HAP-1 (cell line): ENCODE results near the gene CCDC85B.

Experiments used
- DNase-seq, 2 experiments: peaks; one replicate each; pipeline ENCODE4 v3.0.0-alpha.2; 2016 to 2020; ENCODE audit warnings: low spot score in 2 of 2
- H3K27me3 ChIP-seq: fragments of 250-450 bp; sonication (Bioruptor Pico); 2 replicates; pipeline ENCODE4 v1.5.1; 2020; ENCODE audit warnings: low read depth, mild to moderate bottlenecking, moderate library complexity
- H3K36me3 ChIP-seq: fragments of 250-450 bp; sonication (Bioruptor Pico); replicated peaks from 2 replicates; pipeline ENCODE4 v1.5.1; 2020; ENCODE audit warnings: mild to moderate bottlenecking
- H3K4me1 ChIP-seq: fragments of 250-450 bp; sonication (Bioruptor Pico); 2 replicates; pipeline ENCODE4 v1.5.1; 2020; ENCODE audit warnings: mild to moderate bottlenecking
- H3K4me3 ChIP-seq: fragments of 250-450 bp; sonication (Bioruptor Pico); 2 replicates; pipeline ENCODE4 v1.5.1; 2020; ENCODE audit warnings: mild to moderate bottlenecking, moderate library complexity
- H3K9me3 ChIP-seq: fragments of 250-450 bp; sonication (Bioruptor Pico); 2 replicates; pipeline ENCODE4 v1.5.1; 2020; ENCODE audit warnings: mild to moderate bottlenecking, moderate library complexity
- in situ Hi-C: fragments of 300-500 bp; cut with MboI; formaldehyde crosslinking; loops from 3 replicates; pipeline ENCODE4 v1.14.3; 2020; ENCODE audit warnings: low sequenced_read_pairs, inconsistent platforms, mixed read lengths

Gene CCDC85B

DNA sequence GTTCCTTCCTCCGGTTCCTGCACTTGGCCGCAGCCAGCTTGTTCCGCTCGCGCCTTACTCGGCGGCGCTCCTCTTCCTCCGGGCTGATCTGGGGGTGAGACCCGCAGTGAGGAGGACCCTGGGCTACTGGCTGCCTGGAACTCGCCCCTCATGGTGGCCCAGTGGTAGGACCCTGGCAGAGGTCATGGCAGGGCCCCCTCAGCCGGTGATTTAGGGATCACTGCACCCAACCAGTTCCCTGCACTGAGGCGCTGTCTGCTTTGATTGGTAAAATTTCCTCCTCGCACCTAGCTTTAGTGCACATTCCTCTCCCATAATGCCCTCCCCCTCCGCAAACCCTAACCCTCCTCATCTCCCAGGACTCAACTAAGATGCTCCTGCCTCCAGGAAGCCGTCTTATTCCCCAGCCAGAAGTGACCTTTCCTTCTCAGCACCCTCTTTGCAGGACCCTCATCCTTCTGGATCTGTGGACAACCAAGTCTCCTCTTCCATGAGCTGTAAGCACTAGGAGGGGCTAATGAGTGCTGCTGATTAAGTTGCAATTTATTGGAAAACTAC lies 3.6 kb downstream of the CCDC85B start:
- Histone ChIP-seq H3K9me3 (no peaks in the 10 kb centered on the region), H3K4me1 (peaks cover 22% of the 10 kb centered on the region), H3K27me3 (no peaks in the 10 kb centered on the region), H3K4me3 (no peak overlapping the region), H3K36me3 (peaks cover 39% of the 10 kb centered on the region)
- no peak for DNase-seq
- in situ Hi-C loops = no loop called here

DNA sequence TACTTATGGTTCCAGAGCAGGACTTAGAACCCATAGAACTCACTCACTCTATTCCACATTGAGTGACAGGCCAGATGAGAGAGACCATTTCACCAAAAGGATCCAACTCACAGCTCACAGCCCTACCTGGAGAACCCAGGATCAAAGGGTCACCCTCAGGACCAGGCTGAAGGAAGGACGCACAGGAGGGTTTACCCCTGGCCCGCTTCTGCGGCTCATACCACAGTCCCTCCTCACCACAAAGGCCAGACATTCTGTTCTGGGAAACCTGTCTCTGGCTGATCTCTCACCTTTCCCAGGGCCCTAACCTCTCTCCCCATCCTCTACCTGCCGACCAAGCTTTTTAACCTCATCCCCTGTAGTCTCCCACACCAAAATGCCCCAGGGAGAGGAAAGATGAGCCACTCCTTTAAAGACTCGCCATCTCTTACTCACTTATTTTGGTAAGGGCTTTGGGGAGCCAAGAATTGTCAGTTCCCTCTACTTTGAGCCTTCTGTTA lies 5.1 kb downstream of the CCDC85B start:
- in situ Hi-C loops = no loop called here
- no peak overlapping the region for H3K4me3 ChIP-seq
- H3K4me1 ChIP-seq = peaks cover 11% of the 10 kb centered on the region
- DNase-seq = no peak
- H3K27me3 ChIP-seq = no peaks in the 10 kb centered on the region
- H3K9me3 ChIP-seq = no peaks in the 10 kb centered on the region
- H3K36me3 ChIP-seq = peaks cover 39% of the 10 kb centered on the region

DNA sequence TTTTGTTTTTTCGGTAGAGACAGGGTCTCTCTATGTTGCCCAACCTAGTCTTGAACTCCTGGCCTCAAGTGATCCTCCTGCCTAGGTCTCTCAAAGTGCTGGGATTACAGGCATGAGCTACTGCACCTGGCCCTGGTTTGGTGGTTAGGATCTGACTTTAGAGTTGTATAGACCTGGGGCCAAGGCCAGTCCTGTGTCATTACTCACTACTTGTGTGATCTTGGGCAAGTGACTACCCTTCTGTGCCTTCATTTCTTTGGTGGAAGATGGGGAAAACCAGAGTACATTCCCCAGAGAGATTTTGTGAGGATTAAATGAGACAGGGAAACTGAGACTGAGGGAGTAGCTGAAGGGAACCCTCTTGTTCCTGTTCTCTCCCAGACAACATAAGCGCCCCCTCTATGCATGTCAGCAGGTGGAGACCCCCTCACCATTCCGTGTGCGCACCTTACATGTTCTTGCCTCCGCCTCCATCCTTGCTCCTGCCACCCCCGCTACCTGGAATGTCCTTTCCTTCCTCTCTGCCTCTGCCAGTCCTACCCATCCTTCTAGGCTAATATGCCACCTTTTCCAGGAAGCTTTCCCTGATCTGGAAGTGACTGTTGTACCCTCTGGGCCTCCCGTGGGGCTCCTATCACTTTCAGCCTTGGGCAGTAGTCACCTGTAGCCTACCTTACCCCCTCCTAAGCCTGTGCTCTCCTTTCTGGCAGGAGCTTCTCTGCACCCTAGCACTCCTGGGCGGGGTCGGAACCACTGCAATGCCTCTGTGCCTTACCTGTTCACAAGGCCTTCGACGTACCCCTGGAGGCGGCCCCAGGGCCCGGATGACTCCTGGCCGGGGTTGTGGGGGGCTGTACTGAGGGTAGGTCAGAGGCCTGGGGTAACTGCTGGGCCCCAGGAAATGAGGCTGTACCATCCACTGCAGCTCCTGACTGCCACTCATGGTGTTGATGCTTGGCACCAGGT lies 5.8 kb downstream of the CCDC85B start:
- no peak for DNase-seq
- Histone ChIP-seq H3K4me3 (no peak overlapping the region), H3K36me3 (peaks cover 31% of the 10 kb centered on the region), H3K4me1 (peaks cover 15% of the 10 kb centered on the region), H3K9me3 (no peaks in the 10 kb centered on the region), H3K27me3 (no peaks in the 10 kb centered on the region)
- in situ Hi-C loops = no loop called here

DNA sequence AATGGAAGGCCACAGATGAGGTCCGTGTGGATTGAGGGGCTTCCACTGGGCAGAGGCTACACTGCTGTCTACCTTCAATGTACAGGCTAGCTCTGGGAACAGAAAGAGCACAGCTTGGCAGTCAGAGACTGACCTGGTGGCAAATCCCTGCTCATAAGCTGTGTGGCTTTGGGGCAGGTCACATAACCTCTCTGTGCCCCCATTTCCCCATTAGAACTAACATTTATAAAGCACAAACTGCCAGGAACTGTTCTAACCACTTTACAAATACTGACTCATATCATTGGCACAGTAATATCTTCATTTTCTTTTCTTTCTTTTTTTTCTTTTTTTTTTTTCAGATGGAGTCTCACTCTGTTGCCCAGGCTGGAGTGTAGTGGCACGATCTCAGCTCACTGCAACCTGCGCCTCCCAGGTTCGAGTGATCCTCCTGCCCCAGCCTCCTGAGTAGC lies 6.6 kb downstream of the CCDC85B start:
- in situ Hi-C loops = no loop called here
- Histone ChIP-seq H3K9me3 (no peaks in the 10 kb centered on the region), H3K36me3 (peaks cover 24% of the 10 kb centered on the region), H3K27me3 (no peaks in the 10 kb centered on the region), H3K4me1 (peaks cover 12% of the 10 kb centered on the region), H3K4me3 (no peak overlapping the region)
- no peak for DNase-seq

DNA sequence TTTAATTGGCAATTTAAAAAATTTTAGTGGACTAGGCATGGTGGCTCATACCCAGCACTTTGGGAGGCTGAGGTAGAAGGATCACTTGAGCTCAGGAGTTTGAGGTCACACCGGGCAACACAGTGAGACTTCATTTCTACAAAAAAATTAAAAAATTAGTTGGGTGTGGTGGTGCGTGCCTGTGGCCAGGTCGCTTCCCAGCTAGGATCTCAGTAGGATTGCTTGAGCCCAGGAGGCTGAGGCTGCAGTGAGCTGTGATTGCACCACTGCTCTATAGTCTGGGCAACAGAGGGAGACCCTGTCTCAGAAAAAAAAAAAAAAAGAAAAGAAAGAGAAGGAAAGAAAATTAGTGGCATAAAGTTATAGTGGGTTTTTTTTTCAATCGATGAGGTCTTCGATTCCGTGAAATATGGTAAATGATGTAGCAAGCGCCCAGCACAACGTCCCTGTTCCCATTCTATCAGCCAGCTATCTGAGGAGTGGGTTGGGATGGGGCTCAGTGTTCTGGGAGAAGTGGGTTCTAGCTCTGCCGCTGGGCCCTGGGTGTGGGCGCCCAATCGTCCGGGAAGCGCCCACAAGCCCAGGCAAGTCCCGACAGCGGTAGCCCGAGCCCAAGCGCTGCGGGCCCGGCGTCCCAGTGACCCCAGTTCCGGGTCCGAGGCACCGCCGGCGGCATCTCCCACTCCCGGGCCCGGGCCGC lies 8.3 kb downstream of the CCDC85B start:
- in situ Hi-C loops = no loop called here
- Histone ChIP-seq H3K36me3 (peaks cover 14% of the 10 kb centered on the region), H3K9me3 (no peaks in the 10 kb centered on the region), H3K4me3 (peak overlapping the region; percentile 75), H3K4me1 (peaks cover 10% of the 10 kb centered on the region), H3K27me3 (no peaks in the 10 kb centered on the region)
- DNase-seq = no peak

DNA sequence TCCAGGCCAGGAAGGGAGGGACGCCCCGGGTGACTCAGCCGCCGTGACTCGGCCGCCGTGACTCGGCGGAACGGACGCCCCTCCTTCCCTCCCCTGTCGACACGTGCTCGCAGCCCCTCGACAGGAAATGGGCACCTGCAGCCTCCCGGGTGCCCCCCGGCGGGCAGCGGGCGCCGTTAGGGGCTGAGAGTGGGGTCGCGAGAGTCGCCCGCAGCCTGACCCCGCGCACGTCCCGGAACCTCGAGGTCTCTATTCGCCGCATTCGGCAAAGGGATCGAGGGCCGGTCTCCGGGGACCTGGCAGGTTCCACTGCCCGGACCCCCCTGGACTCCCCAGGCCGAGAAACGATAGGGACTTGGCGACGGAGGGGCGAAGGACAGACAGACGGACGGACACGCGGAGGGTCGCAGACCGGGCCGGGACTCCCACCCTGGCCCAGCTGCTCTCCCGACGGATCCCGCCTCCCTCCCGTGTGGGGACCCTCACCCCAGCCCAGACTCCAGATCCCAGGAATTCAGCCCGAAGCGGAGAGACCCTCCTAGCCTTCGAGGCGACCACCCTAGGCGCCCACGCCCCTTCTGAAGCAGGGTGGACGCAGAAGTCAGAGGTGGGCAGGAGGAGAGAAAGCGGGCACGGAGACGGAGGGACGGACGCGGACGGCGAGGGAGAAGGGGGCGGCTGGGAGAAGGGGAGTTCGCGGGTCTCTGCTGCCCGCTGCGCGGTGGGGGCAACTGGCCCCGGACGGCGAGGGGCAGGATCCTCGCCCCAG lies 9.1 kb downstream of the CCDC85B start:
- H3K36me3 ChIP-seq = peaks cover 14% of the 10 kb centered on the region
- in situ Hi-C loops = no loop called here
- H3K4me3 ChIP-seq = peak overlapping the region; percentile 75
- no peaks in the 10 kb centered on the region for H3K9me3 ChIP-seq
- H3K27me3 ChIP-seq = no peaks in the 10 kb centered on the region
- peaks cover 10% of the 10 kb centered on the region for H3K4me1 ChIP-seq
- peak in 1 of 2 experiments; percentile 72 for DNase-seq

DNA sequence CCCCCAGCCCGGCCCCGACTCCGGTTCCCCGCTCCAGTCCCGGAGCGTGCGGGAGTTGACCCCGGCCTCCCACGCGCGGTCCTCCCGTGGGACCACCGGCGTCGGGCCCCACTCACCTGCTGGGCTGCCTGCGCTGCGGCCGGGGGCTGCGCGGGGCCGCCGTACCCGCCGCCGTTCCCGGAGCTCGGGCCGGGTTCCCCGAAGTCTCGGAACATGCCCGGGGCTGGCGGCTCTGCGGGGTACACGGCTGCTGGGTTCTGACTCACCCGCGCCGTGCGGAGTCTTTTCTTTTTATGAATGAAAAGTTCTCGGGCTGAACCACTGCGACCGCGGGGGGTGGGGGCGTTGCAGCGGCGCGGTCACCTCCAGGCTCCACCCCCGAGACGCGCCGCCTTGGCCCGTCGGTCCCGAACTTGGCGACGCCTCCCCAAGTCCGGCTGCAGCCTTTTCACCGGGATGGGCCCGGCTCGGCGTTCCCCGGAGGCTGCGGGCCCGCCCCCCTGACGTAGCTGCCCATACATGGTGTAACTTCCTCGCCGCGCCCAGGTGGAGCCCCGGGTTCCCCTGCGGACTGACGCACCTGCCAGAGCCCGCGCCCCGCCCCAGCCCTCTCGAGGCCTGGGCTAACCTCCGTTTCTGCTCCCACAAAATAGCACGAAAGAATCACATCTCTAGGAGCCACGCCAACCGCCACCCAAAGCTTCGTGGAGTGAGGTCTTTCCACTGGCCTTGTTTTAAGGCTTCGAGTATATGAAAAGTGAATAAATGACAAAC lies 9.8 kb downstream of the CCDC85B start, which contains the start of gene FOSL1:
Gene FOSL1 (minus strand): TSS at position 264 of the 774 bp plus-strand sequence. CDS start 49 bp downstream, at position 215.
- in situ Hi-C loops = no loop called here
- Histone ChIP-seq H3K27me3 (no peaks in the 10 kb centered on the region), H3K36me3 (peaks cover 13% of the 10 kb centered on the region), H3K9me3 (no peaks in the 10 kb centered on the region), H3K4me1 (peaks cover 10% of the 10 kb centered on the region), H3K4me3 (peak within 1 kb of the TSS; percentile 75)
- DNase-seq = peak; percentile 85 to 95

DNA sequence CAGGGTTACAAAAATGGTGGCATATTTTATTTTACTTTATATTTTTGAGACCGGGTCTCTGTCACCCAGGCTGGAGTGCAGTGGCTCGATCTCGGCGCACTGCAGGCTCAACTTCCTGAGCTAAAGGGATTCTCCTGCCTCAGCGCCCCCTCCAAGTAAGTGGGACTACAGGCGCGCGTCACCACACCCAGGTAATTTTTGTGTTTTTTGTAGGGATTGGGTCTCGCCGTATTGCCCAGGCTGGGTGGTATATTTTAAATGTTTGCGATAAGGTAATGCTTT lies 10.4 kb downstream of the CCDC85B start:
- H3K4me3 ChIP-seq = peak overlapping the region; percentile 75
- H3K27me3 ChIP-seq = no peaks in the 10 kb centered on the region
- in situ Hi-C loops = no loop called here
- DNase-seq = no peak
- peaks cover 8% of the 10 kb centered on the region for H3K36me3 ChIP-seq
- peaks cover 10% of the 10 kb centered on the region for H3K4me1 ChIP-seq
- no peaks in the 10 kb centered on the region for H3K9me3 ChIP-seq

DNA sequence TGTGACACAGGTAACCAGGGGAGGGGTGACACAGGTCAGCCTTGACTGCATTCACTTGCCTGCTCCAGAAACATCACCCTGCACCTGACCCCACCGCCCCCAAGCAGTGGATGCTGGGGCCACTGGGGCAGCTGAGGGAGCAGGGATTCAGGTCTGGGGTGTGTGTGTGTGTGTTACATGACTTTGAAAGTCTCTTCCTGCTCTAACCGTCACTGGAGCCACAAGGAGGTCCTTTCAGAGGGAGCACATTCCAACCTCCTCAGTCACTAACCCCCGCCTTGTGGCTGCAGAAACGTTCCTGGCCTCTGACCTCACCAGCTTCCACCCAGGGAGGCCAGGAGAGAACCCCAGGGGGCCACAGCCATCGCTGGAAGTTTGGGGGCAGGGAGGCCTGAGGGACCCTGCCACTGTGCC lies 12.6 kb downstream of the CCDC85B start:
- Histone ChIP-seq H3K4me1 (peaks cover 10% of the 10 kb centered on the region), H3K4me3 (no peak overlapping the region), H3K27me3 (no peaks in the 10 kb centered on the region), H3K36me3 (no peaks in the 10 kb centered on the region; the same call in 1 of the 2 replicates), H3K9me3 (no peaks in the 10 kb centered on the region)
- no peak for DNase-seq
- in situ Hi-C loops = no loop called here

DNA sequence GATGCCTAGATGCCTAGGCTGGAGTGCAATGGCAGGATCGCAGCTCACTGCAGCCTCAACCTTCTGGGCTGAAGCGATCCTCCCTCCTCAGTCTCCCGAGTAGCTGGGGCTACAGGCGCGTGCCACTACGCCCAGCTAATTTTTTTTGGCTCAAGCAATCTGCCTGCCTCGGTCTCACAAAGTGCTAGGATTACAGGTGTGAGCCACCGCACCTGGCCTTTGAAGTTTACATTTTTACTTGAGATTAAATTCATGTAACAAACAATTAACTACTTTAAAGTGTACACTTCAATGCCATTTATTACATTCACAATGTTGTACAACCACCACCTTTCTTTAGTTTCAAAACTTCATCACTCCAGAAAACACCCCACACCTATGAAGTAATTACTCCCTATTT lies 13.2 kb downstream of the CCDC85B start:
- Histone ChIP-seq H3K27me3 (no peaks in the 10 kb centered on the region), H3K4me3 (no peak overlapping the region), H3K4me1 (0 out of 2 replicates have a peak, but pooled peaks cover 5% of the 10 kb centered on the region), H3K36me3 (no peaks in the 10 kb centered on the region; the same call in 1 of the 2 replicates), H3K9me3 (no peaks in the 10 kb centered on the region)
- in situ Hi-C loops = no loop called here
- DNase-seq = no peak

DNA sequence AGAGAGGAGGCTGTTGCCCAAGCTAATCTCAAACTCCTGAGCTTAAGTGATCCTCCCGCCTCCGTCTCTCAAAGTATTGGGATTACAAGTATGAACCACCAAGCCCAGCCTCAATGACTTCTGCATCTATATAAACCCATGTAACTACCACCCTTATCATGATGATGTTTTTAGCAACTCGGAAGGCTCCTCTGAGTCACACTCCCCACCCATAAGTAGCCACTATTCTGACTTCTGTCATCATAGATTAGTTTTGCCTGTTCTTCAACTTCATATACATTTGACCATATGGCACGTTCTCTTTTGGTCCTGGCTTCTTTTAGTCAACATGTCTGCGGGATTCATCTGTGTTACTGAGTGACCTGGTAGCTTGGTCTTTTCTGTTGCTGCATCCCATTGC lies 16.1 kb downstream of the CCDC85B start:
- DNase-seq = no peak
- Histone ChIP-seq H3K27me3 (no peaks in the 10 kb centered on the region), H3K4me1 (peaks cover 2% of the 10 kb centered on the region), H3K4me3 (no peak overlapping the region), H3K36me3 (no peaks in the 10 kb centered on the region), H3K9me3 (no peaks in the 10 kb centered on the region)
- in situ Hi-C loops = no loop called here

DNA sequence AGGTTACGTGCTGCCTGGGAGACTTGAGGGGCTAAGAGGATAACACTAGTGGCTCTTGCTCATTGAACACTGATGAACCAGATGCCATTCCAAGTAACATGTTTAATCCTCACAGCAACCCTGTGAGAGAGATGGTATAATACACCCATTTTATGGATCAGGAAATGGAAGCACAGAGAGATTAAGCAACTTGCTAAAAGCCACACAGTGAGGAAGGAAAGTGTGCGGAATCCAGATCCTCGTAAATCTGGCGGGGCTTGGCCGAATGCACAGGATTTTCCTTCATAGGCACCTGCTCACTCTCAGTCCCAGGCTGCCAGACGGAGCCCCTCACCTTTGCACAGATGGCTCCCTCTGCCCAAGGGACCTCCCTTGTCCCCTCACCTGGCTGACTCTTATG lies 17.4 kb downstream of the CCDC85B start:
- in situ Hi-C loops = no loop called here
- no peaks in the 10 kb centered on the region for H3K36me3 ChIP-seq
- H3K9me3 ChIP-seq = no peaks in the 10 kb centered on the region
- DNase-seq = no peak
- peaks cover 7% of the 10 kb centered on the region for H3K4me1 ChIP-seq
- no peaks in the 10 kb centered on the region for H3K27me3 ChIP-seq
- H3K4me3 ChIP-seq = no peak overlapping the region
